SK-N-SH (cell line): Measurements from ENCODE around the gene FOSB.

ENCODE experiments used
- EP300 ChIP-seq, 2 experiments: IDR thresholded peaks; 2 replicates each; pipeline versions ENCODE4 v1.4.0 to v1.6.1; 2012; ENCODE audit warnings: borderline replicate concordance in 1 of 2, low read depth in 1 of 2, low read length in 1 of 2
- EZH2phosphoT487 ChIP-seq: fragments of 200-600 bp; sonication (generic); IDR thresholded peaks from 2 replicates; pipeline ENCODE4 v1.6.1; 2017; ENCODE audit warnings: low read depth, mixed run types, mild to moderate bottlenecking, antibody characterized with exemption, moderate library complexity, borderline replicate concordance
- FOSL2 ChIP-seq: IDR thresholded peaks from 2 replicates; pipeline ENCODE4 v1.4.0; 2012; ENCODE audit warnings: low read depth, mild to moderate bottlenecking, moderate library complexity, borderline replicate concordance
- FOXM1 ChIP-seq: IDR thresholded peaks from 2 replicates; pipeline ENCODE4 v1.4.0; 2012; ENCODE audit warnings: low read depth, mild to moderate bottlenecking
- JUND ChIP-seq: IDR thresholded peaks from 2 replicates; pipeline ENCODE4 v1.4.0; 2012
- MXI1 ChIP-seq: IDR thresholded peaks from 2 replicates; pipeline ENCODE4 v1.6.1; 2012; ENCODE audit warnings: mild to moderate bottlenecking, low read depth, low read length, improper control_type of control experiment
- POLR2AphosphoS5 ChIP-seq: IDR thresholded peaks from 2 replicates; pipeline ENCODE4 v1.6.1; 2012; ENCODE audit warnings: low read depth, low read length
- RCOR1 ChIP-seq: fragments of 150-350 bp; IDR thresholded peaks from 2 replicates; pipeline ENCODE4 v1.6.1; 2017; ENCODE audit warnings: antibody characterized with exemption, low read length
- REST ChIP-seq: IDR thresholded peaks from 2 replicates; pipeline ENCODE4 v1.6.1; 2012; ENCODE audit warnings: mild to moderate bottlenecking, low read depth, low read length, moderate library complexity
- RXRA ChIP-seq: IDR thresholded peaks from 2 replicates; pipeline ENCODE4 v1.4.0; 2012; ENCODE audit warnings: low read depth, mild to moderate bottlenecking, borderline replicate concordance
- SIN3A ChIP-seq: IDR thresholded peaks from 2 replicates; pipeline ENCODE4 v1.6.1; 2012; ENCODE audit warnings: low read depth, mild to moderate bottlenecking, low read length, moderate library complexity, borderline replicate concordance
- ZBTB33 ChIP-seq: IDR thresholded peaks from 2 replicates; pipeline ENCODE4 v1.4.0; 2012; ENCODE audit warnings: low read depth, borderline replicate concordance
- TF ChIP-seq, protein P1 (sequence below): fragments of 200-600 bp; sonication (generic); IDR thresholded peaks from 2 replicates; pipeline ENCODE4 v1.6.1; 2017; ENCODE audit warnings: antibody characterized with exemption, mild to moderate bottlenecking, moderate library complexity
- TF ChIP-seq, protein P2 (sequence below): fragments of 150-350 bp; IDR thresholded peaks from 2 replicates; pipeline ENCODE4 v1.6.1; 2016; ENCODE audit warnings: mild to moderate bottlenecking, low read depth, low read length

- TF ChIP-seq, protein P1, sequence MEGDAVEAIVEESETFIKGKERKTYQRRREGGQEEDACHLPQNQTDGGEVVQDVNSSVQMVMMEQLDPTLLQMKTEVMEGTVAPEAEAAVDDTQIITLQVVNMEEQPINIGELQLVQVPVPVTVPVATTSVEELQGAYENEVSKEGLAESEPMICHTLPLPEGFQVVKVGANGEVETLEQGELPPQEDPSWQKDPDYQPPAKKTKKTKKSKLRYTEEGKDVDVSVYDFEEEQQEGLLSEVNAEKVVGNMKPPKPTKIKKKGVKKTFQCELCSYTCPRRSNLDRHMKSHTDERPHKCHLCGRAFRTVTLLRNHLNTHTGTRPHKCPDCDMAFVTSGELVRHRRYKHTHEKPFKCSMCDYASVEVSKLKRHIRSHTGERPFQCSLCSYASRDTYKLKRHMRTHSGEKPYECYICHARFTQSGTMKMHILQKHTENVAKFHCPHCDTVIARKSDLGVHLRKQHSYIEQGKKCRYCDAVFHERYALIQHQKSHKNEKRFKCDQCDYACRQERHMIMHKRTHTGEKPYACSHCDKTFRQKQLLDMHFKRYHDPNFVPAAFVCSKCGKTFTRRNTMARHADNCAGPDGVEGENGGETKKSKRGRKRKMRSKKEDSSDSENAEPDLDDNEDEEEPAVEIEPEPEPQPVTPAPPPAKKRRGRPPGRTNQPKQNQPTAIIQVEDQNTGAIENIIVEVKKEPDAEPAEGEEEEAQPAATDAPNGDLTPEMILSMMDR, result no peak
- TF ChIP-seq EP300 (IDR thresholded peaks at IDR 0.05; ENCODE audit: borderline replicate concordance in 1 of 2, low read depth in 1 of 2, low read length in 1 of 2) (no peak), REST (no peak), EZH2phosphoT487 (no peak), FOXM1 (no peak), POLR2AphosphoS5 (no peak), SIN3A (no peak; the same call in 1 of the 2 replicates), RXRA (no peak), ZBTB33 (no peak), FOSL2 (no peak), MXI1 (0 out of 2 replicates have a peak, but pooled peaks have one; percentile 75), RCOR1 (no peak), JUND (no peak)
- TF ChIP-seq, protein P2, sequence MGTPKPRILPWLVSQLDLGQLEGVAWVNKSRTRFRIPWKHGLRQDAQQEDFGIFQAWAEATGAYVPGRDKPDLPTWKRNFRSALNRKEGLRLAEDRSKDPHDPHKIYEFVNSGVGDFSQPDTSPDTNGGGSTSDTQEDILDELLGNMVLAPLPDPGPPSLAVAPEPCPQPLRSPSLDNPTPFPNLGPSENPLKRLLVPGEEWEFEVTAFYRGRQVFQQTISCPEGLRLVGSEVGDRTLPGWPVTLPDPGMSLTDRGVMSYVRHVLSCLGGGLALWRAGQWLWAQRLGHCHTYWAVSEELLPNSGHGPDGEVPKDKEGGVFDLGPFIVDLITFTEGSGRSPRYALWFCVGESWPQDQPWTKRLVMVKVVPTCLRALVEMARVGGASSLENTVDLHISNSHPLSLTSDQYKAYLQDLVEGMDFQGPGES, result peak; percentile 45; the same call in 1 of the 2 replicates
These were observed 1.5 kb downstream of the FOSB start for GRCh38 chr19:45469132-45469944.
